HS-5 (cell line): ENCODE results near the gene BLOC1S5.

Experiments used
- DNase-seq: peaks from one replicate; pipeline ENCODE4 v3.0.0-alpha.2; 2012; ENCODE audit warnings: low read depth

The BLOC1S5 gene, protein sequence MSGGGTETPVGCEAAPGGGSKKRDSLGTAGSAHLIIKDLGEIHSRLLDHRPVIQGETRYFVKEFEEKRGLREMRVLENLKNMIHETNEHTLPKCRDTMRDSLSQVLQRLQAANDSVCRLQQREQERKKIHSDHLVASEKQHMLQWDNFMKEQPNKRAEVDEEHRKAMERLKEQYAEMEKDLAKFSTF

GRCh38 chr6:8063761-8064637, at the start of gene BLOC1S5:
BLOC1S5 (minus strand) TSS chr6:8064389; CDS start chr6:8064376, 13 bp downstream.
- peak; percentile 80 for DNase-seq

DNA sequence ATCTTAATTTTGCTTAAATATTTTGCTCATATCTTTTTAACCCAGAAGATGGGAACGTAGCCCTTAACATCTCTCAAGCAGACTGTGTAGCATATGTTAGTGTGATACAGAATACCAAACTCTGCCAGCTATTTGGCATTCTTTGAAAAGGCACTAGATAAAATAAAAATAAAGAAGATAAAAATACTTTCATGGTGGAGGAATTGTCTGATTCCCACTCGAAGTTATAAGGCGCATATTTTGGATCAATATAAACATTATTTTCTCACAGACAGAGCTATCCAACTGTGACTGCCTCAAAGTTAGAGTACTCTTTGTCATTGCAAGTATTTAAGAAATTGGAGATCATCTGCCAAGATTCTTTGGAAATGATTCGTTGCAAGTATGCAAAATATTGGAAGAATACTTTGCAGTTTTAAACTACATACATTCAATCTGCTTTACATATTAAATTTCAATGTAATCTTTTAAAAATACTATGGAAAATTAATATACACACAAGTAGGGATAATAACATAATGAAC, 49.0 kb upstream of the BLOC1S5 start:
- DNase-seq: no peak

GRCh38 chr6:8110725-8111124, 46.5 kb upstream of the BLOC1S5 start:
- DNase-seq: no peak

- DNase-seq: no peak
Measured at GRCh38 chr6:8110117-8110721, 46.0 kb upstream of the BLOC1S5 start.

GRCh38 chr6:8108759-8109539, 44.8 kb upstream of the BLOC1S5 start:
- no peak for DNase-seq

DNA sequence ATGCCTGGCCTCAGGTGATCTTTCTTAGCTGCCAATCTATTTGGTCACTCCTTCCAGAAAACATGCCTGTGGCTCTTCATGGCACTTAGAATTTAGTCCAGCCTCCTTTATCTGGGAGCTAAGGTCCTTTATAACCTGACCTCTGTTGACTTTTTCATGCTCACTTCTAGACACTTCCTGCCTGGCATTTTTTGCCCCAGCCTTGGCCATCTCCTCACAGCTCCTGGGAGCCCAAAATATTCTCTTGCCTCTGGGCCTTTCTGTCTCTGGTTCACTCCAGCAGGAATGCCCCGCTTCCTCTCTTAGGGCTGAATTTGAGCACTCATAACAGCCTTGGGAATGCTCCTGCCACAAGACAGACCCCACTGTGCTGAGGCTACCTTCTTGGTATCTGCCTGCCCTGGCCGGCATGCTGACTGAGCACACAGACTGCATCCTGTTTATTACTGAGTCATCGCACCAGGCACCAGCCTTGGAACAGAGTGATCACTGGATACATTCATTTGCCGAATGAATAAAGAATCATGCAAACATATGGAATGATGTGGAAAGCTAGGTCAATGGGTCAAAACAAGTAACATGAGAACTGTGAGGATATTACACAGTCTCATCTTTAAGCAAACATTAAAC, 44.0 kb upstream of the BLOC1S5 start:
- DNase-seq: peak; percentile 92

DNA sequence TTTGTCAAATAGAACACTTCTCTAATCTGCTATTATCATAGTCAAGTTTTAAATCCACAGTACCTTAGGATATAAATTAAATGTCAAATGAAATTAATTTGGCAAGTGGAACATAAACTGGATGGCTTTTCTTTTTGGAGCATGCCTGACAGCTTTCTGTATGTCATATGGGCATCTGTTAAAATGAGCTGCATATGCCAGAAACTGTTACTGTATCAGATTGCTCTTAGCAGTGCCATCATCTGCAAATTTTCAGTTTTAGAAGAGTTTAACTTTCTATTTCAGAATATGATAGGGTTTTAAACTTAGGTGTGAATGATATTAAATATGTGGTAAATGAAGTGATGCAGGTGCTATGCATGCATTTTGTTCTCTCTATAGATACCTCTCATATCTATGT, 41.6 kb upstream of the BLOC1S5 start:
- no peak for DNase-seq

DNA sequence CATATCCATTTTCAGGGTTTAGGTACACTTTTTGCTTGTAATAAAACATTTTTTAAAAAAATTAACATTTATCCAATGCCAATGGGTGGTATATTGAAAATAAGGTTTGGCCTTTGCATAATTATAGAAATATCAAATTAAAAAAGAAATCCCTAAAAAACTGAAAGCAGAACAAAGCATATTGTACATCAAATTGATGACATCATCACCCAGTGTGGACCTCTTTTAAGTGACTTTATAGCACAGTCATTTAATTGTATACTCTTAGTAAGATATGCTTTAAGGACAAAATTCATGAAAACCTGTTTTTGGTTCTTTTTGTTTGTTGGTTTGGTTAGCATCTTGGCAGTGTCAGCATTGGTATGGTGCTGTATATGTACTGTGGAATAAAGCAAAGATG, 39.5 kb upstream of the BLOC1S5 start:
- DNase-seq: no peak

DNA sequence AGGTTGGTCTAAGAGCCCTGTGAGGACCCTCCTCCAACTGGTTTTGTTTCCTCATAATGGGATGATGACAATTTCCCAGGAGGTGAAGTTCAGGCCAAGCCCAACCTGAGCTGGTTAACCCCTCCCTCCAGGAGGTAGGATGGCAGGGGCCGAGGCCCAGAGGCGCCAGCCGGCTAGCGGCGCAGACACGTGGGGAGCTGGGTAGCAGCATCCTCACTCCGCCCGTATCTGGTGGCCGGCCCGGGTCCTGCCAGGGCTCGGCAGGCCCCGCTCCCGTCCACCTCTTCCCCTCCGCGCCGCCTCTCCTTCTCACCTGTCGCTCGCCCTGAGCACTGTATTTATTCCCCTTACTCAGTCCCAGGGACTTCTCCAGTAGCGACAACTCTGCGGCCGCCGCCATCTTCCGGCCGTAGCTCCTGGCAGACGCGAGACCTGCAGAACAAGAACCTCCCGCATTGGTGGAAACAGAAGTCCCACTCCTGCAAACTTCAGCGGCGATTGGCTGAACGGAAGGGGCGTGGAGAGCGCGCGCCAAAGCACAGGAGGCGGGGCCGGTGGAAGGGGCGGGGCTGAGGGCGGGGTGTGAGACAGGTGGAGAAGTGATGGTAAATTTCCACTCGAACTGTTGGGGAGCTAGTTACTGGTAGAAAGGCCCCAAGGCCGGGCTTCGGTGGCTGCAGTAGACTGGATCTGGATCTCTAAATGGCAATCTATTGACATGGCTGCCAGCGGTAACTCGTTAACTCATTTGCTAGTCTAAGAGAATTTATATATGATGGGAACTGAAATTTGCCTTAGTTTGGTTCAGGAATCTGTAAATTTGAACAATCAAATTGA, 38.2 kb upstream of the BLOC1S5 start, which contains the start of gene EEF1E1:
EEF1E1 (minus strand) TSS at position 427 of the 837 bp plus-strand sequence; CDS start at position 400, 27 bp downstream.
- DNase-seq: peak; percentile 80

DNA sequence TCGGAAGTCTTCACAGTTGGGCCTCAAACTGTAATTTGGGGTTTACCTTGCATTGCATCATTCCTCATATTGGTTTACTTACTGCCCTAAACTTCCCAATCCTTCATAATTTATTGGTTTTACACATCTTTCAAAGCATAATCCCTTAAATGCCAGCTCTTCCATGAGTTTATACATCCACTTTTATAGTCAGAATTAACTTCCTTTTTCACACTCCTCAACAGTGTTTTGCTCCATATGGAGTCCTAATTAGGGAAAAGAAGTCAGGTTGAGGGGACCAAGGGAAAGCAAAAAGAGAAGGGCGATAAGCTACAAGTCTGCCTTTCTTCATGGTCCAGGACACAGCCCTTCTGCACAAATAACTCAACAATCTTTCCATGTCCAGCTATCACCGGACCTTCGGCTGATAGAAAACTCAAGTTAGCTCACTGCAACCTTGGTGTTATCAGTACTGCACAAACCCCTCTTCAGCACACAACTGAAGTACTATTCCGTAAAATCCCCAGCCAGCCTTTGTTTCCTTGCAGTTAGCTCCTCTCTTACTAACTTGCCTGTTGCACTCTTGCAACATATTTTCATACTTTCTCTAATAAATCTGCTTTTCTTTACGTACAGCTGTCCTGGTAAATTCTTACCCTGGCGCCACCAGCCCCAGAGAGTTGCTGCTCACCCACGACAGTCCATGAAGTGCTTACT, 36.1 kb upstream of the BLOC1S5 start:
- DNase-seq: no peak

- DNase-seq: no peak
Measured at GRCh38 chr6:8090650-8091049, 26.5 kb upstream of the BLOC1S5 start.

DNA sequence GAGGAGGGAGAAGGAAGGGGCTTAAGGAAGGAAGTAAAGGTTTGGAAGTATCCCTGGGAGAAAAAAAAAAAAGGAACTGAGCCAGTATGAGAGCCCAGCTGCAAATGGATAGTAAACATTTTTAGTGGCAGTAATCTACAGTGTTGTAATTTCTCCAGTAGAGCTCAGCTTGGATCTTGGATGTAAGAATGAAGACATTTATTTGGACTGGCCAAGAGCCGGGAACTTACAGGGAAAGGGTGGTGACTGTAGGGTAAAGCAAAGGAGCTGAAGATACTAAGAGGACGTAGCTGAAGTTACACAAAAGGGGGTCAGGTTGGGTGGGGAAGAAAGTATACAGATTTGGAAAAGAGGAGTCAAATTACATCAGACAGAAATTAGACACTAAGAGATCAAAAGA, 24.7 kb upstream of the BLOC1S5 start:
- no peak for DNase-seq

DNA sequence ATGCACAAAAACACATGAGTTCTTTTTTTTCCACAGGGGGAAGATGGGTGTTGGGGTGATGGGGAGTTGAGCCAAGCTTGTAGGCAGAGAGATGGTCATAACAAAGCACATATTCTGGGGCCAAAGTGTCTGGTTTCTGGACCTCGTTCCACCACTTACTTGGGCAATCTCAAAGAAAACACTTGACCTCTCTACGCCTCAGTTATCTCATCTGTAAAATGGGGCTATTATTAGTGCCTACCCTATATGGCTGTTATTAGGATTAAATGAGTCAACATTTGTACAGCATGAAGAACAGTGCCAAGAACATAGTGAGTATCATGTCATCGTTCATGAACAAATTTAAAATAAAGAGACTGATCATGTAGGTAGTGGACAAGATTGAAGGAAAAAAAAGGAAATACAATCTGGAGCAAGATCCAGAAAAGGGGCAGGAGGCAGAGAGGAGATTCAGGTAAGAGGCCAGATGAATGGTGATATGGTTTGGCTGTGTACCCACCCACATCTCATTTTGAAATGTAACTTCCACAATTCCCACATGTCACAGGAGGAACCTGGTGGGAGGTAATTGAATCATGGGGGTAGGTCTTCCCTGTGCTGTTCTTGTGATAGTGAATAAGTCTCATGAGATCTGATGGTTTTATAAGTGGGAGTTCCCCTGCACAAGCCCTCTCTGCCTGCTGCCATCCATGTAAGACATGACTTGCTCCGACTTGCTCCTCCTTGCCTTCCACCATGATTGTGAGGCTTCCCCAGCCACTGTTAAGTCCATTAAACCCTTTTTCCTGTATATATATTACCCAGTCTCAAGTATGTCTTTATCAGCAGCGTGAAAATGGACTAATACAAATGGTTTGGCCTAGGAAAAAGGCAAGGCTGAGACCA, 23.9 kb upstream of the BLOC1S5 start:
- DNase-seq: no peak

GRCh38 chr6:8086755-8087306, 22.6 kb upstream of the BLOC1S5 start:
- no peak for DNase-seq

DNA sequence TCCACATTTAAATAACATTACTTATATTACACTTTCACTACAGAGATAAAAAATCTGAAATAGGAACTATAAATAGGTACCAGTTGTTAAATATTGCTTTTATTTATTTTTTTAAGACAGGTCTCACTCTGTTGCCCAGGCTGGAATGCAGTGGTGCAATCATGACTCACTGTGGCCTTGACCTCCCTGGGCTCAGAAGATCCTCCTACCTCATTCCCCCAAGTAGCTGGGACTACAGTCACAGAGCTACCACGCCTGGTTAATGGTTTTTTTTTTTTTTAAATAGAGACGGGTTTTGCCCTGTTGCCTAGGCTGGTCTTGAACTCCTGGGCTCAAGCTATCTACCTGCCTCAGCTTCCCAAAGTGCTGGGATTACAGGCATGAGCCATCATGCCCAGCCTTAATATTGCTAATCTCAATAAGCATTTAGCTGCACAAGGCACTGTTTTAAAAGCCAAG, 20.9 kb upstream of the BLOC1S5 start:
- peak; percentile 83 for DNase-seq

- DNase-seq: no peak
Measured at GRCh38 chr6:8084586-8084985, 20.4 kb upstream of the BLOC1S5 start.

DNA sequence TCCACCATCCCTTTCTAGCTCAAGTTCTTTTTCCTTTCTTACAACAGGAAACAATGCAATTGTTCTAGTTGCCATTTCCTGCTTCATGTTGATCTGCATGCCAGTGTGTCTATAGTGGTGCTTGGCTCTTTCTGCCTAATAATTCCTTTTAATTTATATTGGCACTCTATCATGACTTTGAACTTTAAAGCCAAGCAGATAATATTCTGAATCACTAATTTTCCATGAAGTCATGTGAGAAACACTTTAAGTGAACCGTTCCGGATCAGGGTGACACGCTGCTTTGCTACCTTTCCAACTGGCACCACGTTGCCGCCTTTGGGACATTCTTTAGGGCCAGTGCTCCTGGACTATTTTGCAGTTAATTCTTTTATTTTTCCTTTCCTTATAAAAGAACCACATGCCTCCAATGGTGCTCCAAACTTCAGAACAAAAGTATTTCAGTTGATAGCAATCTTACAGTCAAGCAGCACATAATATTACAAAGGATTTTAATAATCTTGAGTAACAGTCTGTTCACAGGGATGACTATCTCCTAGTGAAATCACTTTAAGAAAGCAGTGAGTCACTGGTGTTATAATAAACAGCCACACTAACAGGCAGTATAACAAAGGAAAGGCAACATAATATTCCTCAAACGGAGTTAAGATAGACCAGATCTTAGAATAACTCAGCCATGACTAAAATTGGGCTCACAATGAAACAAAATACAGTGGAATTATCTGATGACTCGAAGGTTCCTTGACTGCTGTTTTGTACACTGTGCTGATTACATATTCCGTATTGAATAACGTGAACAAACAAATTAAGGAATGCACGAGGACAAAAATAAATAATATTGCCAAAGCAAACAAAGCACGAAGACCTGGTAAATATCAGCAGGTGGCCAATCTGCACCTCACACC, 19.0 kb upstream of the BLOC1S5 start:
- peak; percentile 79 for DNase-seq
